K562 (cell line): ENCODE results near the gene SLC25A29. TPM values are rescaled to one million over a fixed set of nuclear protein-coding genes. Genes with fewer than 3 reads are reported as not detected.

Source experiments
- ATAC-seq: fragments of 200-7000 bp; cut with Tn5 transposase; 3 replicates; pipeline ENCODE4 v1.9.1; 2020; ENCODE audit warnings: moderate library complexity
- BruUV-seq: library from RNA; stranded (reverse); fragments of 400-500 nt; replicated peaks from 2 replicates; lab custom pipeline; 2021; lab: Mats Ljungman, UMichigan
- CTCF ChIA-PET: fragments of 300-600 bp; formaldehyde crosslinking; extraction: SDS; loops from one replicate; lab custom pipeline; 2021; ENCODE audit warnings: low intra/inter-chr PET ratio; lab: Yijun Ruan, JAX
- POLR2A ChIA-PET: fragments of 300-600, 350-650 bp; sonication (Branson Sonifier 250); formaldehyde crosslinking; extraction: SDS; loops from one replicate; lab custom pipeline; 2021; ENCODE audit warnings: antibody characterized with exemption, inconsistent platforms; lab: Yijun Ruan, JAX
- DNase-seq, 4 experiments: peaks; one replicate each; pipeline versions ENCODE4 v3.0.0 to v3.0.0-alpha.2; 2011 to 2018; ENCODE audit warnings: low spot score in 3 of 4, mixed read lengths in 3 of 4; ENCODE audit errors: extremely low read depth in 1 of 4
- FAIRE-seq: peaks from 2 replicates; lab custom pipeline; 2011; peaks lifted over from hg19 to GRCh38; lab: Jason Lieb, UNC
- H2AFZ ChIP-seq: 2 replicates; pipeline ENCODE4 v1.6.0; 2011; ENCODE audit warnings: low read depth, low read length, control low read depth, inconsistent platforms
- H3K27ac ChIP-seq: fragments of 200-600 bp; 3 replicates; pipeline ENCODE4 v1.8.0; 2011; ENCODE audit warnings: low read depth, mild to moderate bottlenecking, control low read depth, inconsistent platforms, low read length, moderate library complexity, mixed read lengths; ENCODE audit errors: extremely low read depth
- H3K27me3 ChIP-seq, 2 experiments: fragments of 300-600 bp in 1 of 2; 2 replicates in 1 of 2; 3 replicates in 1 of 2; pipeline versions ENCODE4 v1.6.0 to v1.8.0; 2011; ENCODE audit warnings: inconsistent platforms in 2 of 2, low read length in 2 of 2, mild to moderate bottlenecking in 1 of 2, mixed read lengths in 1 of 2, moderate library complexity in 1 of 2; ENCODE audit not compliant: control insufficient read depth in 2 of 2, insufficient read depth in 2 of 2
- H3K36me3 ChIP-seq: fragments of 300-600 bp; 3 replicates; pipeline ENCODE4 v1.8.0; 2011; ENCODE audit warnings: mild to moderate bottlenecking, low read length, inconsistent platforms; ENCODE audit not compliant: control insufficient read depth, insufficient read depth
- H3K4me1 ChIP-seq, 2 experiments: fragments of 200-600 bp in 1 of 2; replicated peaks in 1 of 2; 2 replicates in 1 of 2; 3 replicates in 1 of 2; pipeline versions ENCODE4 v1.5.1 to v1.8.0; 2011; ENCODE audit warnings: inconsistent platforms in 2 of 2, low read length in 2 of 2, mild to moderate bottlenecking in 1 of 2, mixed read lengths in 1 of 2, moderate library complexity in 1 of 2; ENCODE audit not compliant: control insufficient read depth in 2 of 2, insufficient read depth in 2 of 2
- H3K4me2 ChIP-seq: 2 replicates; pipeline ENCODE4 v1.6.1; 2011; ENCODE audit warnings: low read length, control low read depth, inconsistent platforms, mixed read lengths; ENCODE audit not compliant: insufficient read depth
- H3K4me3 ChIP-seq: fragments of 200-600 bp; sonication (generic), shearing (Covaris generic); 2 replicates; pipeline ENCODE4 v1.5.1; 2016; ENCODE audit warnings: control low read depth, inconsistent platforms
- H3K79me2 ChIP-seq: fragments of 200-600 bp; 3 replicates; pipeline ENCODE4 v1.8.0; 2011; ENCODE audit warnings: low read length, inconsistent platforms; ENCODE audit not compliant: control insufficient read depth, insufficient read depth
- H3K9ac ChIP-seq, 2 experiments: 2 replicates each; pipeline versions ENCODE4 v1.6.0 to v1.6.1; 2011; ENCODE audit warnings: low read depth in 2 of 2, low read length in 2 of 2, control low read depth in 1 of 2, inconsistent platforms in 1 of 2, mild to moderate bottlenecking in 1 of 2, mixed read lengths in 1 of 2; ENCODE audit not compliant: insufficient read depth in 1 of 2
- H3K9me1 ChIP-seq: one replicate; pipeline ENCODE4 v1.6.0; 2011; ENCODE audit warnings: inconsistent platforms, mild to moderate bottlenecking, low read length, moderate library complexity; ENCODE audit not compliant: control insufficient read depth, insufficient read depth
- H3K9me3 ChIP-seq: replicated peaks from 2 replicates; pipeline ENCODE4 v1.5.1; 2011; ENCODE audit warnings: low read depth, low read length, inconsistent platforms; ENCODE audit not compliant: control insufficient read depth, insufficient read depth
- H4K20me1 ChIP-seq: replicated peaks from 2 replicates; pipeline ENCODE4 v1.6.1; 2011; ENCODE audit warnings: low read length, inconsistent platforms, mixed read lengths; ENCODE audit not compliant: control insufficient read depth, insufficient read depth
- BRD4 ChIP-seq: fragments of 200-600 bp; sonication (generic); IDR thresholded peaks from 2 replicates; pipeline ENCODE4 v1.6.1; 2017; ENCODE audit warnings: inconsistent platforms
- DDX20 ChIP-seq: fragments of 450-650 bp; IDR thresholded peaks from 2 replicates; pipeline ENCODE4 v1.6.1; 2016; ENCODE audit warnings: missing genetic modification characterization, low read depth, mild to moderate bottlenecking, missing compliant biosample characterization, moderate library complexity
- GABPB2 ChIP-seq: fragments of 250-450 bp; sonication (Bioruptor Pico); conservative IDR thresholded peaks from 2 replicates; pipeline ENCODE4 v1.5.1; 2021; ENCODE audit warnings: mild to moderate bottlenecking
- GATAD2B ChIP-seq: fragments of 450-650 bp; IDR thresholded peaks from 2 replicates; pipeline ENCODE4 v1.6.1; 2017; ENCODE audit warnings: mild to moderate bottlenecking, borderline replicate concordance
- PRMT5 ChIP-seq: sonication (generic); formaldehyde crosslinking; IDR thresholded peaks from 2 replicates; pipeline ENCODE4 v1.5.0; 2020; ENCODE audit warnings: missing genetic modification reagents
- ZFPM2 ChIP-seq: fragments of 250-450 bp; sonication (Bioruptor Pico); IDR thresholded peaks from 2 replicates; pipeline ENCODE4 v1.5.1; 2022; ENCODE audit warnings: mild to moderate bottlenecking
- WGBS: fragments of 100-300 bp; shearing (Covaris generic); methylation state at CpG from one replicate; pipeline ENCODE4 v1.1.6; 2016; ENCODE audit warnings: low coverage, mixed read lengths; ENCODE audit not compliant: insufficient coverage; ENCODE audit errors: missing lambda C conversion rate; 5-methylcytosine and 5-hydroxymethylcytosine counted together
- in situ Hi-C: fragments of 300-500 bp; cut with MboI; formaldehyde crosslinking; loops from 4 replicates; pipeline ENCODE4 v1.15.0; 2018; ENCODE audit warnings: inconsistent platforms, mixed read lengths
- intact Hi-C: fragments of 100-400 bp; cut with micrococcal nuclease; formaldehyde crosslinking; loops from 2 replicates; pipeline ENCODE4 v1.14.2; 2022
- polyA plus RNA-seq, 8 experiments: library from polyadenylated mRNA; depleted of rRNA in 4 of 8; stranded (reverse) in 5 of 8; unstranded in 3 of 8; fragments of >200 nt; fragmentation: Nextera tagmentation in 2 of 8; fragmentation: Illumina TruSeq in 1 of 8; extraction: Ambion mirVana in 2 of 8; extraction: Trizol in 1 of 8; gene quantifications; 2 replicates each; pipeline versions ENCODE4 v1.2.1 to v1.2.3, GENCODE V29; 2011 to 2014; ENCODE audit warnings: inconsistent platforms in 1 of 8, missing spikeins in 1 of 8
- total RNA-seq, 7 experiments: library from RNA; depleted of rRNA in 6 of 7; stranded (reverse); fragments of >200 nt in 6 of 7; fragmentation: Illumina TruSeq in 2 of 7; extraction: Trizol in 2 of 7; gene quantifications; 2 replicates each; pipeline versions ENCODE4 v1.2.1 to v1.2.3, GENCODE V29; 2011 to 2021; ENCODE audit warnings: low replicate concordance in 1 of 7

The SLC25A29 gene
- total and polyA plus RNA-seq, 9 of the 15 experiments (the other 6 are each of a cell fraction or from before 2014, with no cell fraction given), result 0.07 to 17.5 (median 4.8) TPM

DNA sequence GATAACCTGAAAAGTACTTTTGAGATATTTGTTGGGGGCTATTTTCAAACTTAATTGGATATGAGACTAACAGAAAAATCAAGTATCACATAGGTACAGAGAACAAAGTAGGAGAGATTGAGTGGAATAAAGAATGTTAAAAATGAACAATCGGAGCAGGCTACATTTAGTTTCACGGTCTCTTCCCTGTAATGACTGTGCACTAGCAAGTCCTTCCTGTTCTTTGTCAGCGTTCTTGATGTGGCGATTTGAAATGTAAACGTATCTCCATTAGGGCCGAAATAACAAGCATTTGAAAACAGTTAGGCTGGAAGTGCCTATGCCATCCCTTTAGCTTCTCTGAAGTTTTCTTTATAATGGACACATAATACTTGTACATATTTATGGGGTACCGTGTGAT lies 31.0 kb downstream of the SLC25A29 start (continued):
- no peak for TF ChIP-seq ZFPM2

DNA sequence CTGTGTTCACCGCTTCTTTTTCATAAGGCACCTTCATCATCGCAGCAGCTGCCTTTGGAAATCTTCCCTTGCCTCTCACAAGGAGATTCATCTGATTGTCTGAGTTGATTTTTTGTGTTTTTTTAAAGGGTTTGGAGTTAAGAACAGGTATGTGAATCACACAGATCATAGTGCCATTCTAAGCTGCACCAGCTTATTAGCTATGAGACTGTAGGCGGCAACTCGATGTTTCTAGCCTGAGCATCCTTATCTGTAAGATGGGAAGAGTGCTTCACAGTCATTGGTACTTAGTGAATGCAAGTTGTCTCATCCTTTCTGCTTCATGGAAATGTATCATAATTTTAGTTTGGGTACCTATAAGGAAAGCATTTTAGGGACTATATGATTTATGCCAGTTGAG lies 32.0 kb downstream of the SLC25A29 start:
- ATAC-seq, result no peak
- H3K79me2 ChIP-seq, result peaks cover 86% of the 10 kb centered on the region

More for the DNA sequence above, 32.0 kb downstream of the SLC25A29 start:
- in situ Hi-C loops (no loop called here), intact Hi-C loops (no loop called here)
- DNase-seq, result no peak
- no peaks in the 10 kb centered on the region for H3K27me3 ChIP-seq
- no peak overlapping the region for H3K4me2 ChIP-seq
- H2AFZ ChIP-seq, result no peak overlapping the region
- H3K27ac ChIP-seq, result no peak overlapping the region
- ChIA-PET POLR2A (interaction anchor here (0.5 to 1.0 kb wide), 3 partner anchors 12 to 50 kb away, joined by 3 read pairs; no protein-coding TSS in a partner anchor), CTCF (no interaction called here)
- BruUV-seq, result no TSS peak
- H3K9me3 ChIP-seq, result no peaks in the 10 kb centered on the region
- 0 out of 2 replicates have a peak, but pooled peaks cover 6% of the 10 kb centered on the region for H4K20me1 ChIP-seq
- H3K4me3 ChIP-seq, result no peak overlapping the region
- no peaks in the 10 kb centered on the region for H3K9me1 ChIP-seq
- no peak for FAIRE-seq
- peaks cover 67% of the 10 kb centered on the region; the same call in 2 of the 3 replicates for H3K36me3 ChIP-seq
- 88% methylated on average over 4 of the region's 4 CpGs for WGBS
- H3K4me1 ChIP-seq, result peaks cover 0 to 3% of the 10 kb centered on the region in 2 experiments; a peak in 2 of 5 replicates
- no peak overlapping the region for H3K9ac ChIP-seq
- TF ChIP-seq PRMT5, result no peak
- TF ChIP-seq DDX20, result no peak
- no peak for TF ChIP-seq BRD4
- no peak for TF ChIP-seq GABPB2 (CRISPR knock-in tag)
- no peak for TF ChIP-seq GATAD2B
- TF ChIP-seq, all 486 proteins: peak for 0
